Loucy (cell line): ENCODE measurements around the gene JOSD2.
A peak's percentile ranks its signal among the peaks of the same experiment; 100 is the strongest.

ENCODE experiments used
- H2AFZ ChIP-seq: fragments of 200-600 bp; sonication (generic); 2 replicates; pipeline ENCODE4 v1.6.0; 2016; ENCODE audit warnings: antibody characterized with exemption, mild to moderate bottlenecking, low read length, moderate library complexity
- H3F3A ChIP-seq: fragments of 200-600 bp; 2 replicates; pipeline ENCODE4 v1.6.0; 2016; ENCODE audit warnings: antibody characterized with exemption, low read depth, mild to moderate bottlenecking
- H3K27me3 ChIP-seq: fragments of 200-600 bp; sonication (generic); 2 replicates; pipeline ENCODE4 v1.6.1; 2014; ENCODE audit warnings: low read length, mild to moderate bottlenecking; ENCODE audit not compliant: insufficient read depth, poor library complexity, severe bottlenecking
- H3K36me3 ChIP-seq: fragments of 200-600 bp; sonication (generic); 2 replicates; pipeline ENCODE4 v1.6.1; 2016; ENCODE audit warnings: low read length; ENCODE audit not compliant: insufficient read depth
- H3K4me1 ChIP-seq: fragments of 200-600 bp; sonication (generic); 2 replicates; pipeline ENCODE4 v1.5.1; 2014; ENCODE audit warnings: low read length, mild to moderate bottlenecking; ENCODE audit not compliant: insufficient read depth, poor library complexity, severe bottlenecking
- H3K4me2 ChIP-seq: fragments of 200-600 bp; sonication (generic); 2 replicates; pipeline ENCODE4 v1.6.0; 2014; ENCODE audit warnings: antibody characterized with exemption, low read length, low read depth, mild to moderate bottlenecking; ENCODE audit not compliant: poor library complexity, severe bottlenecking
- H3K4me3 ChIP-seq: fragments of 200-600 bp; sonication (generic); 2 replicates; pipeline ENCODE4 v1.5.1; 2014; ENCODE audit warnings: low read length, mild to moderate bottlenecking, mixed read lengths; ENCODE audit not compliant: poor library complexity, severe bottlenecking
- H3K79me2 ChIP-seq: fragments of 200-600 bp; sonication (generic); 2 replicates; pipeline ENCODE4 v1.6.1; 2014; ENCODE audit warnings: low read length; ENCODE audit not compliant: insufficient read depth
- H3K9ac ChIP-seq: fragments of 200-600 bp; sonication (generic); 2 replicates; pipeline ENCODE4 v1.6.0; 2014; ENCODE audit warnings: mild to moderate bottlenecking, low read depth, low read length, moderate library complexity; ENCODE audit not compliant: poor library complexity, severe bottlenecking
- H3K9me2 ChIP-seq: fragments of 200-600 bp; sonication (generic); replicated peaks from 2 replicates; pipeline ENCODE4 v1.6.1; 2016; ENCODE audit warnings: low read depth, low read length, mixed read lengths
- H3K9me3 ChIP-seq: fragments of 200-600 bp; sonication (generic); 2 replicates; pipeline ENCODE4 v1.6.1; 2014; ENCODE audit warnings: mild to moderate bottlenecking, antibody characterized with exemption, low read length, low read depth; ENCODE audit not compliant: insufficient read depth
- H4K20me1 ChIP-seq: fragments of 200-600 bp; sonication (generic); 2 replicates; pipeline ENCODE4 v1.6.0; 2014; ENCODE audit warnings: antibody characterized with exemption, low read length, mild to moderate bottlenecking; ENCODE audit not compliant: insufficient read depth, poor library complexity, severe bottlenecking
- EZH2phosphoT487 ChIP-seq: fragments of 200-600 bp; IDR thresholded peaks from 2 replicates; pipeline ENCODE4 v1.6.1; 2018; ENCODE audit warnings: antibody characterized with exemption, mild to moderate bottlenecking, moderate library complexity, borderline replicate concordance
- TF ChIP-seq, protein P1 (sequence below): fragments of 200-600 bp; sonication (generic); conservative IDR thresholded peaks from 2 replicates; pipeline ENCODE4 v1.5.1; 2014; ENCODE audit warnings: mild to moderate bottlenecking, antibody characterized with exemption, low read length

JOSD2 gene

DNA sequence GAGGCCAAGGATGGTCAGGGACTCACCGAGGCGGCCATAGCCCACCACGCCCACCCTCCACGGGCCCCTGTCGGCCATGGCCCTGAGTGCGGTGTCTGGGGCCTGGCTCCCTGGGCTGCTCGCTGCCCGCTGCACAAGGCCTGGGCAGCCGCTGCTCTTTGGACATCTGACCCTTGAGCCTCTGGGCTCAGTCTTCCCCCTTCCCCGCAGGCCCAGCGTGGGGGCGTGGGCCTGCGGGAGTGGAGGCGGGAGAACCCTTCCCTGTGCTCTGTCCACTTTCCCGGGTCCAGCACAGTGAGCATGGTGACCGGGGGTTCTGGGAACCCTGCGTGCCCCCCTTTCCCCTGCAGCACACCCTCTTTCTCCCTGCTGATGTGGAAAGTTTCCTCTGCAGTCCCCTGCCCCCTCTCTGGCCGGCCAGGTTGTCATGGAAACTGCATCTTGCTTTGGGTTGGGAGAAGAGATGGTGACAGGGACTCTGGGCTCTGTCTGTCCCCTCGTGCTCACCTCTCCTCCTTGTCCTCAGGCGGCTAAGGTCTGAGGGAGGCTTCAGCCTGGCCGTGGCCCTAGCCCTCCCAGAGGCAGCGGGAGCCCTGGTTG is 2.9 kb upstream of the JOSD2 start, which contains the start of gene ASPDH:
ASPDH (minus strand) TSS at position 168 of the 600 bp plus-strand sequence; CDS start at position 78, 90 bp downstream.
- Histone ChIP-seq H2AFZ (no peak within 1 kb of the TSS), H3K9me2 (no peaks in the 10 kb centered on the region), H3F3A (no peaks in the 10 kb centered on the region), H3K9me3 (no peaks in the 10 kb centered on the region), H4K20me1 (no peaks in the 10 kb centered on the region), H3K79me2 (no peaks in the 10 kb centered on the region), H3K4me2 (no peak within 1 kb of the TSS), H3K27me3 (no peaks in the 10 kb centered on the region), H3K9ac (no peak within 1 kb of the TSS), H3K4me3 (no peak within 1 kb of the TSS), H3K4me1 (peaks cover 8% of the 10 kb centered on the region), H3K36me3 (no peaks in the 10 kb centered on the region)
- TF ChIP-seq, protein P1, sequence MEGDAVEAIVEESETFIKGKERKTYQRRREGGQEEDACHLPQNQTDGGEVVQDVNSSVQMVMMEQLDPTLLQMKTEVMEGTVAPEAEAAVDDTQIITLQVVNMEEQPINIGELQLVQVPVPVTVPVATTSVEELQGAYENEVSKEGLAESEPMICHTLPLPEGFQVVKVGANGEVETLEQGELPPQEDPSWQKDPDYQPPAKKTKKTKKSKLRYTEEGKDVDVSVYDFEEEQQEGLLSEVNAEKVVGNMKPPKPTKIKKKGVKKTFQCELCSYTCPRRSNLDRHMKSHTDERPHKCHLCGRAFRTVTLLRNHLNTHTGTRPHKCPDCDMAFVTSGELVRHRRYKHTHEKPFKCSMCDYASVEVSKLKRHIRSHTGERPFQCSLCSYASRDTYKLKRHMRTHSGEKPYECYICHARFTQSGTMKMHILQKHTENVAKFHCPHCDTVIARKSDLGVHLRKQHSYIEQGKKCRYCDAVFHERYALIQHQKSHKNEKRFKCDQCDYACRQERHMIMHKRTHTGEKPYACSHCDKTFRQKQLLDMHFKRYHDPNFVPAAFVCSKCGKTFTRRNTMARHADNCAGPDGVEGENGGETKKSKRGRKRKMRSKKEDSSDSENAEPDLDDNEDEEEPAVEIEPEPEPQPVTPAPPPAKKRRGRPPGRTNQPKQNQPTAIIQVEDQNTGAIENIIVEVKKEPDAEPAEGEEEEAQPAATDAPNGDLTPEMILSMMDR = no peak
- no peak for TF ChIP-seq EZH2phosphoT487

- H3K36me3 ChIP-seq = no peaks in the 10 kb centered on the region
- TF ChIP-seq, protein P1 = no peak
- TF ChIP-seq EZH2phosphoT487 = no peak
Observed at GRCh38 chr19:50512999-50513745, 2.2 kb upstream of the JOSD2 start.

GRCh38 chr19:50512112-50512998 is 1.4 kb upstream of the JOSD2 start:
- H3K4me1 ChIP-seq = peaks cover 8% of the 10 kb centered on the region

More at GRCh38 chr19:50512999-50513745, 2.2 kb upstream of the JOSD2 start:
- H3K4me1 ChIP-seq = peaks cover 8% of the 10 kb centered on the region
- H3K27me3 ChIP-seq = no peaks in the 10 kb centered on the region
- H3K4me3 ChIP-seq = no peak overlapping the region
- H3K9me3 ChIP-seq = no peaks in the 10 kb centered on the region
- no peak overlapping the region for H3K4me2 ChIP-seq
- no peaks in the 10 kb centered on the region for H3F3A ChIP-seq
- H3K9ac ChIP-seq = no peak overlapping the region
- H3K79me2 ChIP-seq = no peaks in the 10 kb centered on the region
- no peaks in the 10 kb centered on the region for H4K20me1 ChIP-seq
- no peaks in the 10 kb centered on the region for H3K9me2 ChIP-seq
- no peak overlapping the region for H2AFZ ChIP-seq

More at GRCh38 chr19:50512112-50512998, 1.4 kb upstream of the JOSD2 start:
- H3K36me3 ChIP-seq = no peaks in the 10 kb centered on the region
- no peaks in the 10 kb centered on the region for H3K27me3 ChIP-seq
- H3K9ac ChIP-seq = peak overlapping the region; percentile 77
- TF ChIP-seq EZH2phosphoT487 = no peak
- TF ChIP-seq, protein P1 = no peak
- no peaks in the 10 kb centered on the region for H3F3A ChIP-seq
- no peak overlapping the region for H2AFZ ChIP-seq
- peak overlapping the region; percentile 65 for H3K4me2 ChIP-seq
- H4K20me1 ChIP-seq = no peaks in the 10 kb centered on the region
- no peaks in the 10 kb centered on the region for H3K9me3 ChIP-seq
- no peaks in the 10 kb centered on the region for H3K79me2 ChIP-seq
- peak overlapping the region; percentile 78 for H3K4me3 ChIP-seq
- H3K9me2 ChIP-seq = no peaks in the 10 kb centered on the region
